ENCODE data around the gene TDRD7.
A peak's percentile ranks its signal among the peaks of the same experiment; 100 is the strongest.

Gene TDRD7

DNA sequence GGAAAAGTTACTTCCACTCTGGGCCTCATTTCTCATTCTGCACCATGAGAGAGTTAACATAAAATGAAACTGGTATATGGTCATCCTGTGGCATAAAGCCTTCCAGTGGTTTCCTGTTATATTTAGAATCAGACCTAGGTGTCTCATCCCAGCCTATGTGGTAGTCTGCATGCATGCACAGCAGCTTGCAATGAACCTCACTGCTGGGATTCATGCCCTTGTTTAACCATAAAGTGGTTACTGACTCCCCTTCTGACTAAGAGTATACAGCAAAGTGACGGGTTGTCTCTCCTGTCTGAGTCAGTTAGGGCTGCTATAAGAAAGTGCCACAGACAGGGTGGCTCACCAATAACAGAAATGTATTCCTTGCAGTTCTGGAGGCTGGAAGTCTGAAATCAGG is 14.7 kb upstream of the TDRD7 start:
- TF ChIP-seq SIN3A (IDR thresholded peaks at IDR 0.05; ENCODE audit: borderline replicate concordance, insufficient read depth, low read length) (no peak), FOXP2 (optimal IDR thresholded peaks at IDR 0.05; ENCODE audit: borderline replicate concordance, extremely low read depth, extremely low read length, insufficient read depth) (no peak), POLR2AphosphoS5 (IDR thresholded peaks at IDR 0.05; ENCODE audit: low read depth, low read length) (no peak), TAF1 (IDR thresholded peaks at IDR 0.05; ENCODE audit: borderline replicate concordance, insufficient read depth, low read length) (no peak)
- TF ChIP-seq, protein P1, sequence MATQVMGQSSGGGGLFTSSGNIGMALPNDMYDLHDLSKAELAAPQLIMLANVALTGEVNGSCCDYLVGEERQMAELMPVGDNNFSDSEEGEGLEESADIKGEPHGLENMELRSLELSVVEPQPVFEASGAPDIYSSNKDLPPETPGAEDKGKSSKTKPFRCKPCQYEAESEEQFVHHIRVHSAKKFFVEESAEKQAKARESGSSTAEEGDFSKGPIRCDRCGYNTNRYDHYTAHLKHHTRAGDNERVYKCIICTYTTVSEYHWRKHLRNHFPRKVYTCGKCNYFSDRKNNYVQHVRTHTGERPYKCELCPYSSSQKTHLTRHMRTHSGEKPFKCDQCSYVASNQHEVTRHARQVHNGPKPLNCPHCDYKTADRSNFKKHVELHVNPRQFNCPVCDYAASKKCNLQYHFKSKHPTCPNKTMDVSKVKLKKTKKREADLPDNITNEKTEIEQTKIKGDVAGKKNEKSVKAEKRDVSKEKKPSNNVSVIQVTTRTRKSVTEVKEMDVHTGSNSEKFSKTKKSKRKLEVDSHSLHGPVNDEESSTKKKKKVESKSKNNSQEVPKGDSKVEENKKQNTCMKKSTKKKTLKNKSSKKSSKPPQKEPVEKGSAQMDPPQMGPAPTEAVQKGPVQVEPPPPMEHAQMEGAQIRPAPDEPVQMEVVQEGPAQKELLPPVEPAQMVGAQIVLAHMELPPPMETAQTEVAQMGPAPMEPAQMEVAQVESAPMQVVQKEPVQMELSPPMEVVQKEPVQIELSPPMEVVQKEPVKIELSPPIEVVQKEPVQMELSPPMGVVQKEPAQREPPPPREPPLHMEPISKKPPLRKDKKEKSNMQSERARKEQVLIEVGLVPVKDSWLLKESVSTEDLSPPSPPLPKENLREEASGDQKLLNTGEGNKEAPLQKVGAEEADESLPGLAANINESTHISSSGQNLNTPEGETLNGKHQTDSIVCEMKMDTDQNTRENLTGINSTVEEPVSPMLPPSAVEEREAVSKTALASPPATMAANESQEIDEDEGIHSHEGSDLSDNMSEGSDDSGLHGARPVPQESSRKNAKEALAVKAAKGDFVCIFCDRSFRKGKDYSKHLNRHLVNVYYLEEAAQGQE (IDR thresholded peaks at IDR 0.05; ENCODE audit: insufficient read depth in 1 of 2, low read depth in 2 of 2, low read length in 2 of 2), result no peak

DNA sequence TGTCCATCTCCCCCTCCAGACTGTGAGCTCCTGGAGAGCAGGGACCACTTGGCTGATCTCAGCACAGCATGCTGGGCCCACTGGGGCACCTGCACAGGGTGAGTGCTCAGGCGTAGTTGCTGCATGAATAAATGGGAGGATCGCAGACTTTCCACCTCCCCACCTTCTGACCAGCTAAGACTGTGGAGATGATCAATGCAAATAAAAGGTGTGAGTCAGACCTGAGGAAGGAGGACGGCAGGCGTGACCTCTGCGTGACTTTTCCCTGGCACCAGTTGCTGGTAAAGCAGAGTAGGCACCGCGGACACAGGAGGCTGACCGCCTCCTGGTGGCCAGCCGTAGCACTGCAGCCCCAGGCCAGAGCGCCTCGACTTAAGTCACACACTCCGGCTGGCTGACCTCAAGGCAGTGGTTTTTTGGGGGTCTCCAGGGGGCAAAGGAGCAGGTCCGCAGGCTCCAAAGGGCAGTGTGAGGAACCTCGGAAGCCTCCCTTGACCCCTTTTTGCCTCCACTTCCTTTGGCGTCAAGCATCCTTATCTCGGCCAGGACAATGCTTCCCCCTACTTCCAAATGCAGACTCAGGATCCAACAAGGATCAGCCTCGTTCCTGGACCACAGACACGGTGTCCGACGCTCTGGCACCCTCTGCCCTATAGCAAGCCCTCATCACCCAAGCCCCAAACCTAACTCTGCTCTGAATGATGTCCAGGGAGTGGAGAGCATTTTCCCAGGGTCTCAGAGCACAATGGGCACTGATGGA is 12.7 kb upstream of the TDRD7 start:
- no peak for TF ChIP-seq POLR2AphosphoS5 (IDR thresholded peaks at IDR 0.05; ENCODE audit: low read depth, low read length)
- TF ChIP-seq, protein P1 (IDR thresholded peaks at IDR 0.05; ENCODE audit: insufficient read depth in 1 of 2, low read depth in 2 of 2, low read length in 2 of 2), result 0 out of 4 replicates have a peak, but pooled peaks of 1 of the 2 experiments have one; percentile 44

DNA sequence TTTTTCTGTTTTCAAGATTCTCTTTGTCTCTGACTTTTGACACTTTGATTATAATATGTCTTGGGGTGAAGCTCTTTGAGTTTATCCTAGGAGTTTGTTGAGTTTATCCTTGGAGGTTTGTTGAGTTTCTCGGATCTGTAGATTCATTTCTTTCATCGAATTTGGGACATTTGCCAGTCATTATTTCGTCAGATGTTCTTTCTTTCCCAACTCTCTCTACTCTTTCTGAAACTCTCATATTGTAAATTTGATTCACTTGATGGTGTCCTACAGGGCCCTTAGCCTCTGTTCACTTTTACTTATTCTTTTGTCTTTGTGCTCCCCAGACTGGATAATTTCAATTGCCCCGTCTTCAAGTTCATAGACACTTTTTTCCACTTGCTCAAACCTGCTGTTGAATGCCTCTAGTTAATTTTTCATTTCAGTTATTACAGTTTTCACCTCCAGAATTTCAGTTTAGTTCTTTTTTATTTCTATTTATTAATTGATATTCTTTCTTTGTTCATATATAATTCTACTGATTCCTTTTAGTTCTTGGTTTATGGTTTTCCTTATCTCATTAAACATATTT is 8.1 kb upstream of the TDRD7 start:
- TF ChIP-seq SIN3A (IDR thresholded peaks at IDR 0.05; ENCODE audit: borderline replicate concordance, insufficient read depth, low read length) (no peak), FOXP2 (optimal IDR thresholded peaks at IDR 0.05; ENCODE audit: borderline replicate concordance, extremely low read depth, extremely low read length, insufficient read depth) (no peak), TAF1 (IDR thresholded peaks at IDR 0.05; ENCODE audit: borderline replicate concordance, insufficient read depth, low read length) (no peak), POLR2AphosphoS5 (IDR thresholded peaks at IDR 0.05; ENCODE audit: low read depth, low read length) (no peak)
- TF ChIP-seq, protein P1 (IDR thresholded peaks at IDR 0.05; ENCODE audit: insufficient read depth in 1 of 2, low read depth in 2 of 2, low read length in 2 of 2), result no peak

- TF ChIP-seq TAF1 (IDR thresholded peaks at IDR 0.05; ENCODE audit: borderline replicate concordance, insufficient read depth, low read length), result no peak
These were observed 6.3 kb upstream of the TDRD7 start for GRCh38 chr9:97405551-97405950.

- TF ChIP-seq SIN3A (IDR thresholded peaks at IDR 0.05; ENCODE audit: borderline replicate concordance, insufficient read depth, low read length) (no peak), POLR2AphosphoS5 (IDR thresholded peaks at IDR 0.05; ENCODE audit: low read depth, low read length) (no peak), TAF1 (IDR thresholded peaks at IDR 0.05; ENCODE audit: borderline replicate concordance, insufficient read depth, low read length) (no peak), FOXP2 (optimal IDR thresholded peaks at IDR 0.05; ENCODE audit: borderline replicate concordance, extremely low read depth, extremely low read length, insufficient read depth) (no peak)
- TF ChIP-seq, protein P1 (IDR thresholded peaks at IDR 0.05; ENCODE audit: insufficient read depth in 1 of 2, low read depth in 2 of 2, low read length in 2 of 2), result no peak
These were observed 5.2 kb upstream of the TDRD7 start for GRCh38 chr9:97406620-97407177.
